Uterus (tissue), 2 donors: ENCODE results near the gene ADAP2.

Source experiments
- CTCF ChIP-seq, 4 experiments: fragments of 200-600 bp in 2 of 4; fragments of 450-650 bp in 2 of 4; sonication (generic) in 2 of 4; IDR thresholded peaks; one replicate each; pipeline ENCODE4 v1.5.1; 2016 to 2019; ENCODE audit warnings: antibody characterized with exemption in 4 of 4, mild to moderate bottlenecking in 2 of 4, moderate library complexity in 1 of 4
- POLR2A ChIP-seq, 2 donors: fragments of 450-650 bp; IDR thresholded peaks; one replicate each; pipeline ENCODE4 v1.6.1; 2016; ENCODE audit warnings: antibody characterized with exemption in 2 of 2, mild to moderate bottlenecking in 1 of 2, moderate library complexity in 1 of 2

GRCh38 chr17:30942308-30943079 lies 20.7 kb downstream of the ADAP2 start:
- TF ChIP-seq CTCF (IDR thresholded peaks at IDR 0.05) (no peak), POLR2A (IDR thresholded peaks at IDR 0.05) (no peak)
